Heart left ventricle (tissue), 13 donors: ENCODE measurements around the gene MINDY2.

ENCODE experiments used
- CTCF ChIP-seq, 12 donors: fragments of 200-600 bp; sonication (generic) in 4 of 12; IDR thresholded peaks; one replicate each; pipeline versions ENCODE4 v1.5.0 to v1.8.0; 2018 to 2022; ENCODE audit warnings: antibody characterized with exemption in 12 of 12, mild to moderate bottlenecking in 5 of 12
- POLR2A ChIP-seq, 2 donors: fragments of 450-650 bp; IDR thresholded peaks; one replicate each; pipeline ENCODE4 v1.6.1; 2017; ENCODE audit warnings: antibody characterized with exemption in 2 of 2, mild to moderate bottlenecking in 2 of 2, moderate library complexity in 2 of 2
- donor health status: ischemic (EF 13 %, LVEDD 7.1; RV severe dilation, severe dysfunction).
- donor health status: DM: no; HTN: yes; CAD: no.
- donor health status: DM: no; HTN: no; CAD: no.
- donor health status: ischemic (EF 25% LVEDD 6.9; RV normal size, moderate dysfunction).
- donor health status: ischemic (EF 25% LVEDD 5.7; RV mildly dilated, moderate dysfunction).
- donor health status: ischemic (EF 35%, LVEDD 5.7; RV mildly dilated, moderate dysfunction).
- donor health status: nonischemic (EF 11% LVEDD 7.7; RV severe dilation, severe dysfunction).
- donor health status: DM: yes; HTN: yes; CAD: no.
- donor health status: PGD.
- donor health status: ischemic (EF 29% LVEDD 5.4; RV normal size, mild dysfunction).
- donor health status: nonischemic (EF 23%, LVEDD 6.1; RV moderate dilation, normal function).

GRCh38 chr15:58795825-58796224, 24.7 kb downstream of the MINDY2 start:
- TF ChIP-seq CTCF (IDR thresholded peaks at IDR 0.05) (no peak), POLR2A (IDR thresholded peaks at IDR 0.05) (no peak)
